MCF 10A (cell line): Measurements from ENCODE around the gene STK10. TPM values are rescaled to one million over a fixed set of nuclear protein-coding genes. Genes with fewer than 3 reads are reported as not detected.

Experiments used
- BruUV-seq: library from RNA; stranded (reverse); fragments of 400-500 nt; replicated peaks from 2 replicates; lab custom pipeline; 2021; lab: Mats Ljungman, UMichigan
- CTCF ChIA-PET: fragments of 300-600 bp; sonication (Branson Sonifier 250); formaldehyde crosslinking; extraction: SDS; loops from one replicate; lab custom pipeline; 2021; ENCODE audit warnings: antibody characterized with exemption, inconsistent platforms; lab: Yijun Ruan, JAX
- POLR2A ChIA-PET: fragments of 300-600, 350-650 bp; sonication (Branson Sonifier 250); formaldehyde crosslinking; extraction: SDS; loops from one replicate; lab custom pipeline; 2020; ENCODE audit warnings: antibody characterized with exemption, inconsistent platforms; lab: Yijun Ruan, JAX
- DNase-seq: peaks from one replicate; pipeline ENCODE4 v3.0.0-alpha.2; 2018; ENCODE audit not compliant: unreplicated experiment
- H3K27ac Mint-ChIP-seq: one replicate; pipeline ENCODE4 v1.8.0; 2022; ENCODE audit warnings: mild to moderate bottlenecking, low read depth, mixed read lengths; ENCODE audit not compliant: unreplicated experiment
- H3K27me3 Mint-ChIP-seq: one replicate; pipeline ENCODE4 v1.8.0; 2022; ENCODE audit warnings: mixed read lengths; ENCODE audit not compliant: insufficient read depth, unreplicated experiment
- H3K36me3 Mint-ChIP-seq: one replicate; pipeline ENCODE4 v1.8.0; 2022; ENCODE audit warnings: mild to moderate bottlenecking, moderate library complexity, mixed read lengths; ENCODE audit not compliant: insufficient read depth, unreplicated experiment
- H3K4me1 Mint-ChIP-seq: one replicate; pipeline ENCODE4 v1.8.0; 2022; ENCODE audit warnings: mixed read lengths; ENCODE audit not compliant: insufficient read depth, unreplicated experiment
- H3K4me3 Mint-ChIP-seq: one replicate; pipeline ENCODE4 v1.8.0; 2022; ENCODE audit warnings: mild to moderate bottlenecking, moderate library complexity, mixed read lengths; ENCODE audit not compliant: unreplicated experiment
- H3K9me3 Mint-ChIP-seq: one replicate; pipeline ENCODE4 v1.8.0; 2022; ENCODE audit warnings: mixed read lengths; ENCODE audit not compliant: unreplicated experiment
- CTCF ChIP-seq: fragments of 200-600 bp; IDR thresholded peaks from one replicate; pipeline ENCODE4 v1.8.0; 2022; ENCODE audit warnings: antibody characterized with exemption, mild to moderate bottlenecking; ENCODE audit not compliant: unreplicated experiment
- intact Hi-C: fragments of 100-400 bp; cut with micrococcal nuclease; formaldehyde crosslinking; loops from 2 replicates; pipeline ENCODE4 v1.14.1; 2022
- total RNA-seq: library from RNA; stranded (reverse); gene quantifications from 2 replicates; pipeline ENCODE4 v1.2.3, GENCODE V29; 2022

STK10 gene
- total RNA-seq, 1 experiment from 2014 or later = 46.5 TPM

GRCh38 chr5:172009536-172010270 lies 178.3 kb downstream of the STK10 start:
- CTCF ChIA-PET = interaction anchor here (0.6 to 12.7 kb wide), 22 partner anchors 12 to 687 kb away, joined by 3 to 153 read pairs (median 4); partner anchors contain the start of gene STK10
- H3K9me3 Mint-ChIP-seq = no peaks in the 10 kb centered on the region
- H3K36me3 Mint-ChIP-seq = no peaks in the 10 kb centered on the region
- peaks cover 26% of the 10 kb centered on the region for H3K4me1 Mint-ChIP-seq
- H3K27me3 Mint-ChIP-seq = no peaks in the 10 kb centered on the region
- DNase-seq = no peak
- no peak overlapping the region for H3K27ac Mint-ChIP-seq
- intact Hi-C loops = loop anchor here (2.0 to 10.0 kb wide), 3 partner anchors 31 to 595 kb away; partner anchors contain the start of gene FGF18
- POLR2A ChIA-PET = interaction anchor here (0.7 to 5.7 kb wide), 10 partner anchors 10 to 622 kb away, joined by 3 to 49 read pairs (median 4); partner anchors contain the start of genes STK10 and UBTD2
- BruUV-seq = no TSS peak
- no peak for TF ChIP-seq CTCF
- no peak overlapping the region for H3K4me3 Mint-ChIP-seq

GRCh38 chr5:172008689-172009141 lies 179.3 kb downstream of the STK10 start:
- DNase-seq = peak; percentile 72
- CTCF ChIA-PET = interaction anchor here (0.6 to 12.7 kb wide), 16 partner anchors 13 to 604 kb away, joined by 3 to 153 read pairs (median 6); partner anchors contain the start of genes FGF18 and STK10
- H3K27me3 Mint-ChIP-seq = no peaks in the 10 kb centered on the region
- BruUV-seq = no TSS peak
- POLR2A ChIA-PET = interaction anchor here (0.6 to 5.7 kb wide), 10 partner anchors 11 to 621 kb away, joined by 3 to 49 read pairs (median 4); partner anchors contain the start of gene UBTD2
- peaks cover 30% of the 10 kb centered on the region for H3K4me1 Mint-ChIP-seq
- H3K27ac Mint-ChIP-seq = no peak overlapping the region
- no peak for TF ChIP-seq CTCF
- intact Hi-C loops = loop anchor here (2.0 to 10.0 kb wide), 3 partner anchors 32 to 594 kb away; partner anchors contain the start of gene FGF18
- H3K4me3 Mint-ChIP-seq = no peak overlapping the region
- H3K36me3 Mint-ChIP-seq = no peaks in the 10 kb centered on the region
- no peaks in the 10 kb centered on the region for H3K9me3 Mint-ChIP-seq

- POLR2A ChIA-PET = interaction anchor here (0.6 to 5.7 kb wide), 25 partner anchors 12 to 527 kb away, joined by 3 to 55 read pairs (median 8); partner anchors contain the start of genes STK10 and UBTD2
- H3K27me3 Mint-ChIP-seq = no peaks in the 10 kb centered on the region
- H3K9me3 Mint-ChIP-seq = no peaks in the 10 kb centered on the region
- BruUV-seq = no TSS peak
- CTCF ChIA-PET = interaction anchor here (0.6 to 12.7 kb wide), 18 partner anchors 23 to 1252 kb away, joined by 3 to 153 read pairs (median 8); partner anchors contain the start of genes FGF18 and STK10
- H3K36me3 Mint-ChIP-seq = no peaks in the 10 kb centered on the region
- peak; percentile 54 for DNase-seq
- peaks cover 37% of the 10 kb centered on the region for H3K4me1 Mint-ChIP-seq
- peak overlapping the region; percentile 95 for H3K27ac Mint-ChIP-seq
- peak overlapping the region; percentile 90 for H3K4me3 Mint-ChIP-seq
- intact Hi-C loops = loop anchor here (2.0 to 10.0 kb wide), 3 partner anchors 33 to 593 kb away; partner anchors contain the start of gene FGF18
- TF ChIP-seq CTCF = no peak
Observed at GRCh38 chr5:172008111-172008455, 179.9 kb downstream of the STK10 start.
